HepG2 (cell line): Measurements from ENCODE around the gene FAM219B. TPM values are rescaled to one million over a fixed set of nuclear protein-coding genes. Genes with fewer than 3 reads are reported as not detected.

Experiments used
- ATAD3A ChIP-seq: sonication (generic); formaldehyde crosslinking; IDR thresholded peaks from 2 replicates; pipeline ENCODE4 v1.4.0; 2020; ENCODE audit warnings: missing genetic modification reagents
- MAF1 ChIP-seq: sonication (generic); formaldehyde crosslinking; IDR thresholded peaks from 2 replicates; pipeline ENCODE4 v1.5.0; 2020; ENCODE audit warnings: missing genetic modification reagents, borderline replicate concordance
- NCOA2 ChIP-seq: sonication (generic); formaldehyde crosslinking; IDR thresholded peaks from 2 replicates; pipeline ENCODE4 v1.8.0; 2022; ENCODE audit warnings: inconsistent platforms
- RBM39 ChIP-seq: fragments of 200-400 bp; formaldehyde crosslinking; IDR thresholded peaks from one replicate; pipeline ENCODE4 v1.6.1; 2018; ENCODE audit warnings: antibody characterized with exemption, mild to moderate bottlenecking, low read depth, low read length; ENCODE audit not compliant: poor library complexity, severe bottlenecking
- SNRNP70 ChIP-seq: fragments of 200-400 bp; formaldehyde crosslinking; IDR thresholded peaks from 2 replicates; pipeline ENCODE4 v1.6.1; 2017; ENCODE audit warnings: mild to moderate bottlenecking, low read depth, low read length, moderate library complexity
- SPEN ChIP-seq: sonication (generic); formaldehyde crosslinking; IDR thresholded peaks from 2 replicates; pipeline ENCODE4 v1.5.1; 2020; ENCODE audit warnings: low read depth, mild to moderate bottlenecking, missing genetic modification reagents
- ZIK1 ChIP-seq: sonication (generic); formaldehyde crosslinking; IDR thresholded peaks from 2 replicates; pipeline ENCODE4 v1.5.0; 2020; ENCODE audit warnings: mild to moderate bottlenecking, low read depth, missing genetic modification reagents, borderline replicate concordance
- ZNF543 ChIP-seq: sonication (generic); formaldehyde crosslinking; IDR thresholded peaks from 2 replicates; pipeline ENCODE4 v1.4.0; 2020; ENCODE audit warnings: mild to moderate bottlenecking, missing genetic modification reagents
- ZNF670 ChIP-seq: sonication (generic); formaldehyde crosslinking; IDR thresholded peaks from 2 replicates; pipeline ENCODE4 v1.8.0; 2022; ENCODE audit warnings: mild to moderate bottlenecking, missing genetic modification reagents, borderline replicate concordance
- polyA plus RNA-seq, 8 experiments: library from polyadenylated mRNA; depleted of rRNA in 3 of 8; stranded (reverse) in 7 of 8; unstranded in 1 of 8; fragments of >200 nt; fragmentation: Illumina TruSeq in 4 of 8; extraction: Trizol in 4 of 8; gene quantifications; 2 replicates each; pipeline versions ENCODE4 v1.2.1 to v1.2.3, GENCODE V29; 2011 to 2016; ENCODE audit warnings: low read depth in 4 of 8, missing spikeins in 1 of 8, mixed read lengths in 1 of 8; ENCODE audit not compliant: insufficient read depth in 1 of 8
- total RNA-seq, 5 experiments: library from RNA; depleted of rRNA; stranded (reverse); fragments of >200 nt; fragmentation: Illumina TruSeq; extraction: Trizol; gene quantifications; 2 replicates each; pipeline ENCODE4 v1.2.3, GENCODE V29; 2016; ENCODE audit warnings: low read depth in 1 of 5
- TF ChIP-seq, protein P1 (sequence below): sonication (generic); formaldehyde crosslinking; IDR thresholded peaks from 2 replicates; pipeline ENCODE4 v1.5.0; 2020; ENCODE audit warnings: mild to moderate bottlenecking, missing genetic modification reagents, borderline replicate concordance
- TF ChIP-seq, protein P2 (sequence below): IDR thresholded peaks from 2 replicates; pipeline ENCODE4 v1.6.1; 2016; ENCODE audit warnings: missing genetic modification reagents, missing compliant biosample characterization
- TF ChIP-seq, protein P3 (sequence below): sonication (generic); formaldehyde crosslinking; IDR thresholded peaks from 2 replicates; pipeline ENCODE4 v1.9.0; 2021; ENCODE audit warnings: missing genetic modification reagents, borderline replicate concordance
- TF ChIP-seq, protein P4 (sequence below): fragments of 450-650 bp; IDR thresholded peaks from 2 replicates; pipeline ENCODE4 v1.6.1; 2017; ENCODE audit warnings: mild to moderate bottlenecking

Gene FAM219B
- total and polyA plus RNA-seq, 2 of the 13 experiments (the other 11 are each of a cell fraction or from before 2014, with no cell fraction given): 36.6 to 50.2 TPM

DNA sequence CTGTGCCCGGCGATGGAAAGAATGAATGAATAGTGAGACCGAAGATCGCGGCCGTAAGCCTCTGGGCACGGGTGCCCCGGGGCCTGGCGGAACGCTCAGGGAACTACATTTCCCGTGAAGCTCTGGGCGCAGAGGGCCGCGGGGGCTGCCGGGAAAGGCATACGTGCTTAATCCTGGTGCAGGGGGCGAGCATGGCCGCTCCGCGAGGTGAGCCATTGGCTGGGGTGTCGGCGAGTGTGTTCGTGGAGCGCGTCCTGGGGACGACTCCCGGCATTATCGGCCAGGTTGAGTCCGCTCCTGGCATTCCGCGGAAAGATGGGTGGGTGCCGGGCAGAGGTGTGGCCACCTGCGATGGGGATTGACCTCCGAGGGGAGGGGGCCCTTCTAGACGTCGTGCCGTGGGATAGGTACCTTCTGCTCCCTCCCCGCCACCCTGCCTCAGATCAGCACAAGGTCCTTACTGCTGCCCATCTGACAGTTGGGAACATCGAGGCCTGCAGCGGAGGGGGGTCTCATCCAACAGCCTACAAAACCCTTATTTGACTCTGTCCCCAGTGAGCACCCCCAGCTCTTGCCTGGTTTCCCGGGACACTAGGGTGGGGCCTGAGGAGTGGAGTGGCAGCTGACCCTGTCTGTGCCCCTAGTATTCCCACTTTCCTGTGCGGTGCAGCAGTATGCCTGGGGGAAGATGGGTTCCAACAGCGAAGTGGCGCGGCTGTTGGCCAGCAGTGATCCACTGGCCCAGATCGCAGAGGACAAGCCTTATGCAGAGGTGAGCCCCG, 16.6 kb downstream of the FAM219B start, which contains the start of gene MPI (continued):
- TF ChIP-seq, protein P1, sequence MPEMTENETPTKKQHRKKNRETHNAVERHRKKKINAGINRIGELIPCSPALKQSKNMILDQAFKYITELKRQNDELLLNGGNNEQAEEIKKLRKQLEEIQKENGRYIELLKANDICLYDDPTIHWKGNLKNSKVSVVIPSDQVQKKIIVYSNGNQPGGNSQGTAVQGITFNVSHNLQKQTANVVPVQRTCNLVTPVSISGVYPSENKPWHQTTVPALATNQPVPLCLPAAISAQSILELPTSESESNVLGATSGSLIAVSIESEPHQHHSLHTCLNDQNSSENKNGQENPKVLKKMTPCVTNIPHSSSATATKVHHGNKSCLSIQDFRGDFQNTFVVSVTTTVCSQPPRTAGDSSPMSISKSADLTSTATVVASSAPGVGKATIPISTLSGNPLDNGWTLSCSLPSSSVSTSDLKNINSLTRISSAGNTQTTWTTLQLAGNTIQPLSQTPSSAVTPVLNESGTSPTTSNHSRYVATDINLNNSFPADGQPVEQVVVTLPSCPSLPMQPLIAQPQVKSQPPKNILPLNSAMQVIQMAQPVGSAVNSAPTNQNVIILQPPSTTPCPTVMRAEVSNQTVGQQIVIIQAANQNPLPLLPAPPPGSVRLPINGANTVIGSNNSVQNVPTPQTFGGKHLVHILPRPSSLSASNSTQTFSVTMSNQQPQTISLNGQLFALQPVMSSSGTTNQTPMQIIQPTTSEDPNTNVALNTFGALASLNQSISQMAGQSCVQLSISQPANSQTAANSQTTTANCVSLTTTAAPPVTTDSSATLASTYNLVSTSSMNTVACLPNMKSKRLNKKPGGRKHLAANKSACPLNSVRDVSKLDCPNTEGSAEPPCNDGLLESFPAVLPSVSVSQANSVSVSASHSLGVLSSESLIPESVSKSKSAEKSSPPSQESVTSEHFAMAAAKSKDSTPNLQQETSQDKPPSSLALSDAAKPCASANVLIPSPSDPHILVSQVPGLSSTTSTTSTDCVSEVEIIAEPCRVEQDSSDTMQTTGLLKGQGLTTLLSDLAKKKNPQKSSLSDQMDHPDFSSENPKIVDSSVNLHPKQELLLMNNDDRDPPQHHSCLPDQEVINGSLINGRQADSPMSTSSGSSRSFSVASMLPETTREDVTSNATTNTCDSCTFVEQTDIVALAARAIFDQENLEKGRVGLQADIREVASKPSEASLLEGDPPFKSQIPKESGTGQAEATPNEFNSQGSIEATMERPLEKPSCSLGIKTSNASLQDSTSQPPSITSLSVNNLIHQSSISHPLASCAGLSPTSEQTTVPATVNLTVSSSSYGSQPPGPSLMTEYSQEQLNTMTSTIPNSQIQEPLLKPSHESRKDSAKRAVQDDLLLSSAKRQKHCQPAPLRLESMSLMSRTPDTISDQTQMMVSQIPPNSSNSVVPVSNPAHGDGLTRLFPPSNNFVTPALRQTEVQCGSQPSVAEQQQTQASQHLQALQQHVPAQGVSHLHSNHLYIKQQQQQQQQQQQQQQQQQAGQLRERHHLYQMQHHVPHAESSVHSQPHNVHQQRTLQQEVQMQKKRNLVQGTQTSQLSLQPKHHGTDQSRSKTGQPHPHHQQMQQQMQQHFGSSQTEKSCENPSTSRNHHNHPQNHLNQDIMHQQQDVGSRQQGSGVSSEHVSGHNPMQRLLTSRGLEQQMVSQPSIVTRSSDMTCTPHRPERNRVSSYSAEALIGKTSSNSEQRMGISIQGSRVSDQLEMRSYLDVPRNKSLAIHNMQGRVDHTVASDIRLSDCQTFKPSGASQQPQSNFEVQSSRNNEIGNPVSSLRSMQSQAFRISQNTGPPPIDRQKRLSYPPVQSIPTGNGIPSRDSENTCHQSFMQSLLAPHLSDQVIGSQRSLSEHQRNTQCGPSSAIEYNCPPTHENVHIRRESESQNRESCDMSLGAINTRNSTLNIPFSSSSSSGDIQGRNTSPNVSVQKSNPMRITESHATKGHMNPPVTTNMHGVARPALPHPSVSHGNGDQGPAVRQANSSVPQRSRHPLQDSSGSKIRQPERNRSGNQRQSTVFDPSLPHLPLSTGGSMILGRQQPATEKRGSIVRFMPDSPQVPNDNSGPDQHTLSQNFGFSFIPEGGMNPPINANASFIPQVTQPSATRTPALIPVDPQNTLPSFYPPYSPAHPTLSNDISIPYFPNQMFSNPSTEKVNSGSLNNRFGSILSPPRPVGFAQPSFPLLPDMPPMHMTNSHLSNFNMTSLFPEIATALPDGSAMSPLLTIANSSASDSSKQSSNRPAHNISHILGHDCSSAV: no peak
- TF ChIP-seq ZNF670 (CRISPR knock-in tag): peak; percentile 94
- TF ChIP-seq MAF1 (CRISPR knock-in tag): peak; percentile 88; the same call in 1 of the 2 replicates
- TF ChIP-seq, protein P2, sequence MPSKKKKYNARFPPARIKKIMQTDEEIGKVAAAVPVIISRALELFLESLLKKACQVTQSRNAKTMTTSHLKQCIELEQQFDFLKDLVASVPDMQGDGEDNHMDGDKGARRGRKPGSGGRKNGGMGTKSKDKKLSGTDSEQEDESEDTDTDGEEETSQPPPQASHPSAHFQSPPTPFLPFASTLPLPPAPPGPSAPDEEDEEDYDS (CRISPR knock-in tag): peak; percentile 93
- TF ChIP-seq SNRNP70: no peak
- TF ChIP-seq, protein P3, sequence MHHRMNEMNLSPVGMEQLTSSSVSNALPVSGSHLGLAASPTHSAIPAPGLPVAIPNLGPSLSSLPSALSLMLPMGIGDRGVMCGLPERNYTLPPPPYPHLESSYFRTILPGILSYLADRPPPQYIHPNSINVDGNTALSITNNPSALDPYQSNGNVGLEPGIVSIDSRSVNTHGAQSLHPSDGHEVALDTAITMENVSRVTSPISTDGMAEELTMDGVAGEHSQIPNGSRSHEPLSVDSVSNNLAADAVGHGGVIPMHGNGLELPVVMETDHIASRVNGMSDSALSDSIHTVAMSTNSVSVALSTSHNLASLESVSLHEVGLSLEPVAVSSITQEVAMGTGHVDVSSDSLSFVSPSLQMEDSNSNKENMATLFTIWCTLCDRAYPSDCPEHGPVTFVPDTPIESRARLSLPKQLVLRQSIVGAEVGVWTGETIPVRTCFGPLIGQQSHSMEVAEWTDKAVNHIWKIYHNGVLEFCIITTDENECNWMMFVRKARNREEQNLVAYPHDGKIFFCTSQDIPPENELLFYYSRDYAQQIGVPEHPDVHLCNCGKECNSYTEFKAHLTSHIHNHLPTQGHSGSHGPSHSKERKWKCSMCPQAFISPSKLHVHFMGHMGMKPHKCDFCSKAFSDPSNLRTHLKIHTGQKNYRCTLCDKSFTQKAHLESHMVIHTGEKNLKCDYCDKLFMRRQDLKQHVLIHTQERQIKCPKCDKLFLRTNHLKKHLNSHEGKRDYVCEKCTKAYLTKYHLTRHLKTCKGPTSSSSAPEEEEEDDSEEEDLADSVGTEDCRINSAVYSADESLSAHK (CRISPR knock-in tag): no peak
- peak; percentile 89 for TF ChIP-seq ZNF543 (CRISPR knock-in tag)
- TF ChIP-seq, protein P4, sequence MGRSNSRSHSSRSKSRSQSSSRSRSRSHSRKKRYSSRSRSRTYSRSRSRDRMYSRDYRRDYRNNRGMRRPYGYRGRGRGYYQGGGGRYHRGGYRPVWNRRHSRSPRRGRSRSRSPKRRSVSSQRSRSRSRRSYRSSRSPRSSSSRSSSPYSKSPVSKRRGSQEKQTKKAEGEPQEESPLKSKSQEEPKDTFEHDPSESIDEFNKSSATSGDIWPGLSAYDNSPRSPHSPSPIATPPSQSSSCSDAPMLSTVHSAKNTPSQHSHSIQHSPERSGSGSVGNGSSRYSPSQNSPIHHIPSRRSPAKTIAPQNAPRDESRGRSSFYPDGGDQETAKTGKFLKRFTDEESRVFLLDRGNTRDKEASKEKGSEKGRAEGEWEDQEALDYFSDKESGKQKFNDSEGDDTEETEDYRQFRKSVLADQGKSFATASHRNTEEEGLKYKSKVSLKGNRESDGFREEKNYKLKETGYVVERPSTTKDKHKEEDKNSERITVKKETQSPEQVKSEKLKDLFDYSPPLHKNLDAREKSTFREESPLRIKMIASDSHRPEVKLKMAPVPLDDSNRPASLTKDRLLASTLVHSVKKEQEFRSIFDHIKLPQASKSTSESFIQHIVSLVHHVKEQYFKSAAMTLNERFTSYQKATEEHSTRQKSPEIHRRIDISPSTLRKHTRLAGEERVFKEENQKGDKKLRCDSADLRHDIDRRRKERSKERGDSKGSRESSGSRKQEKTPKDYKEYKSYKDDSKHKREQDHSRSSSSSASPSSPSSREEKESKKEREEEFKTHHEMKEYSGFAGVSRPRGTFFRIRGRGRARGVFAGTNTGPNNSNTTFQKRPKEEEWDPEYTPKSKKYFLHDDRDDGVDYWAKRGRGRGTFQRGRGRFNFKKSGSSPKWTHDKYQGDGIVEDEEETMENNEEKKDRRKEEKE: no peak
- peak; percentile 58 for TF ChIP-seq SPEN (CRISPR knock-in tag)
- peak; percentile 87 for TF ChIP-seq RBM39
- TF ChIP-seq NCOA2: peak; percentile 53
- no peak for TF ChIP-seq ATAD3A (CRISPR knock-in tag)
- TF ChIP-seq ZIK1: peak; percentile 62; the same call in 1 of the 2 replicates
